Thyroid gland (tissue), 4 donors: ENCODE data around the gene GREB1. TPM values are rescaled to one million over a fixed set of nuclear protein-coding genes. Genes with fewer than 3 reads are reported as not detected.
A peak's percentile ranks its signal among the peaks of the same experiment; 100 is the strongest.

ENCODE experiments used
- DNase-seq, 2 donors: peaks; one replicate each; pipeline ENCODE4 v3.0.0-alpha.2; 2019
- H3K27ac ChIP-seq, 3 donors: fragments of 200-600 bp; sonication (generic); 1 replicate in 2 of 3; 2 replicates in 1 of 3; pipeline ENCODE4 v1.5.1; 2016 to 2019; ENCODE audit warnings: mild to moderate bottlenecking in 1 of 3, moderate library complexity in 1 of 3
- H3K27me3 ChIP-seq: fragments of 200-600 bp; sonication (generic); one replicate; pipeline ENCODE4 v1.5.1; 2019
- H3K36me3 ChIP-seq, 2 donors: fragments of 200-600 bp; sonication (generic); one replicate each; pipeline ENCODE4 v1.5.1; 2016 to 2019
- H3K4me1 ChIP-seq, 2 donors: fragments of 200-600 bp; sonication (generic); one replicate each; pipeline ENCODE4 v1.5.1; 2017 to 2019
- H3K4me3 ChIP-seq, 3 donors: fragments of 200-600 bp; sonication (generic); replicated peaks in 1 of 3; 1 replicate in 2 of 3; 2 replicates in 1 of 3; pipeline ENCODE4 v1.5.1; 2016; ENCODE audit warnings: mild to moderate bottlenecking in 1 of 3
- H3K9me3 ChIP-seq: fragments of 200-600 bp; sonication (generic); one replicate; pipeline ENCODE4 v1.5.1; 2017
- POLR2A ChIP-seq, 2 donors: fragments of 450-650 bp; IDR thresholded peaks; one replicate each; pipeline ENCODE4 v1.6.1; 2017; ENCODE audit warnings: antibody characterized with exemption in 2 of 2, mild to moderate bottlenecking in 2 of 2, moderate library complexity in 1 of 2
- WGBS, 2 donors: methylation state at CpG; one replicate each; pipeline ENCODE4 v1.1.5; 2017; 5-methylcytosine and 5-hydroxymethylcytosine counted together
- intact Hi-C: fragments of 100-400 bp; cut with DNase I; formaldehyde crosslinking; loops from one replicate; pipeline ENCODE4 v1.15.1; 2023
- total RNA-seq, 4 donors: library from RNA; depleted of rRNA; stranded (reverse); fragments of >200 nt; gene quantifications; one replicate each; pipeline ENCODE4 v1.2.3, GENCODE V29; 2016
- TF ChIP-seq, protein P1 (sequence below), 6 experiments: fragments of 200-600 bp in 3 of 6; fragments of 450-650 bp in 3 of 6; sonication (generic) in 3 of 6; IDR thresholded peaks; one replicate each; pipeline ENCODE4 v1.5.1; 2016 to 2019; ENCODE audit warnings: antibody characterized with exemption in 6 of 6, mild to moderate bottlenecking in 2 of 6, inconsistent platforms in 1 of 6, moderate library complexity in 1 of 6

GREB1 gene
- total RNA-seq, 4 donors from 2014 or later, result 0.94 to 4.2 (median 2.0) TPM

DNA sequence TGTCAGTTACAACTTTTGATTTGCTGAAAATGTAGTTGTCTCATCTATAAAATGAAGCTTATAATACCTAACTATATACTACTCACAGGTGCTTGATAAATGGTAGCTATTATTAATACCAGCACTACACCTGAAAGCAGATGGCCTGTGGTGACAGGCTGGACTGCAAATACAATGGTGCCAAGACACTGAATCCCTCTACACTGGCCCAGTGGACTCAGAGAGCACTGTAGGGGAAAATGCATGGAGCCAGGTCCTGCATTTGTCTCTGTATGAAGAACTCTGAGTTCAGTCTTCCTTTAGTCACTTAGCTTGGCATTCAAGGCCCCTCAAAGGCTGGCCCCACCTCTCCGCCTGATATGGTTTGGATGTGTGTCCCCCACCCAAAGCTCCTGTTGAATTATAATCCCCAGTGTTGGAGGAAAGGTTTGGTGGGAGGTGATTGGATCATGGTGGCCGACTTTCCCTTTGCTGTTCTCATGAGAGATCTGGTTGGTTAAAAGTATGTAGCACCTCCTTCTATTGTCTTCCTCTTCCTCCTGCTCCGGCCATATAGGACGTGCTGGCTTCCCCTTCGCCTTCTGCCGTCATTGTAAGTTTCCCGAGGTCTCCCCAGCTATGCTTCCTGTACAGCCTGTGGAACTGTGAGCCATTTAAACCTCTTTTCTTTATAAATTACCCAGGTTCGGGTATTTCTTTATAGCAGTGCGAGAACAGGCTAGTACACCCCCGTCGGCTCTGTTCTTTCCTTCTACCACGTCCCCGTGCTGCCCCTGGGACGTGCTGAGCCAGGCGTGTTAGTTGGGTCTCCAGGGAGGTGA lies 147.3 kb downstream of the GREB1 start:
- no peak for DNase-seq
- WGBS, 2 donors, result 86 to 88% methylated on average over 15 of the region's 15 CpGs
- Histone ChIP-seq H3K9me3 (no peaks in the 10 kb centered on the region), H3K4me3 (no peak overlapping the region), H3K27me3 (no peaks in the 10 kb centered on the region), H3K27ac (no peak overlapping the region), H3K4me1 (peaks cover 8 to 11% of the 10 kb centered on the region in 2 donors), H3K36me3 (no peaks in the 10 kb centered on the region)
- TF ChIP-seq, protein P1, sequence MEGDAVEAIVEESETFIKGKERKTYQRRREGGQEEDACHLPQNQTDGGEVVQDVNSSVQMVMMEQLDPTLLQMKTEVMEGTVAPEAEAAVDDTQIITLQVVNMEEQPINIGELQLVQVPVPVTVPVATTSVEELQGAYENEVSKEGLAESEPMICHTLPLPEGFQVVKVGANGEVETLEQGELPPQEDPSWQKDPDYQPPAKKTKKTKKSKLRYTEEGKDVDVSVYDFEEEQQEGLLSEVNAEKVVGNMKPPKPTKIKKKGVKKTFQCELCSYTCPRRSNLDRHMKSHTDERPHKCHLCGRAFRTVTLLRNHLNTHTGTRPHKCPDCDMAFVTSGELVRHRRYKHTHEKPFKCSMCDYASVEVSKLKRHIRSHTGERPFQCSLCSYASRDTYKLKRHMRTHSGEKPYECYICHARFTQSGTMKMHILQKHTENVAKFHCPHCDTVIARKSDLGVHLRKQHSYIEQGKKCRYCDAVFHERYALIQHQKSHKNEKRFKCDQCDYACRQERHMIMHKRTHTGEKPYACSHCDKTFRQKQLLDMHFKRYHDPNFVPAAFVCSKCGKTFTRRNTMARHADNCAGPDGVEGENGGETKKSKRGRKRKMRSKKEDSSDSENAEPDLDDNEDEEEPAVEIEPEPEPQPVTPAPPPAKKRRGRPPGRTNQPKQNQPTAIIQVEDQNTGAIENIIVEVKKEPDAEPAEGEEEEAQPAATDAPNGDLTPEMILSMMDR (IDR thresholded peaks at IDR 0.05), result no peak
- no peak for TF ChIP-seq POLR2A (IDR thresholded peaks at IDR 0.05)
- intact Hi-C loops, result no loop called here

DNA sequence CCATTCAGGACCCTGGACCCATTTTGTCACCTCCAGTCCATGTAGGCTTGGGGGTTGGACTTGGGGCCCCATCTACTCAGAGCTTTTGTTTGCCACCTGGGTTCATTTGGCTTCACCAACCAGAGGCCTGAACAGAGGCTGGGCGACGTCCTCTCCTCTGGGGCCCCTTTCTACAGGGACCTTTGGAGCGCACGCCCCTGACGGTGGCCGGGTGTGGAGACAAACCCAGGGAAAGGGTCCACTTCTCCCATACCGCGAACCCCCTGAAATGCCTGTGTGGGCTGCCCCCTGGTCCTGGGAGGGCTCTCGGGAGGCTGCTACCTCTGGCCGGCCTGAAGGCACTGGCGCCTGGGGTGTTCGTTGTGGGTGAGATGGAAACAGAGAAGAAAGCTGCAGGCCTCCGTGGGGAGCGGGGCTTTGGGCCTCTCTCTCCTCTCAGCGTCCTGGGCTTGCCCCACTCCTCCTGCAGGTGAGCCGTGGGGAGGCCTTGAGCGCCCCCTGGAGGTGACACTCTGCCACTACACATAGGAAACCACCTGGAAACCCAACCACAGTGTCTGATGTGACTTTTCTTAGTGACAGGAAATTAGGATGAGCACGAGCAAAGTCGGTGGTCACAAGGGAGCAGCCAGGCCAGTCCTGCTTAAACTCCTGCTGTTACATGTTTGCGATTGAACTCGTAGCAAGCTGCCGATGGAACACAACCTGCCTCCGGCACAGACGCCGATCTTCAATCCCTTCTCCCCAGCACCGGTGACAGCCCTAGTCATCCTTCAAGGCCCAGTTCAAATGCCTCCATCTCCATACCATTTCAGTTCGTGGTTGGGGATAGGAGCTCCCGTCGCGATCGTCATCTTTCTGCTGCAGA lies 148.1 kb downstream of the GREB1 start:
- Histone ChIP-seq H3K4me1 (peaks cover 8 to 11% of the 10 kb centered on the region in 2 donors), H3K4me3 (no peak overlapping the region), H3K36me3 (no peaks in the 10 kb centered on the region), H3K27me3 (no peaks in the 10 kb centered on the region), H3K27ac (no peak overlapping the region), H3K9me3 (no peaks in the 10 kb centered on the region)
- DNase-seq, result peak; percentile 36 to 40
- intact Hi-C loops, result no loop called here
- TF ChIP-seq POLR2A (IDR thresholded peaks at IDR 0.05), result no peak
- TF ChIP-seq, protein P1 (IDR thresholded peaks at IDR 0.05), result peak; percentile 48 to 73 (median 62)
- WGBS, 2 donors, result 54 to 71% methylated on average over 20 to 22 of the region's 31 CpGs

DNA sequence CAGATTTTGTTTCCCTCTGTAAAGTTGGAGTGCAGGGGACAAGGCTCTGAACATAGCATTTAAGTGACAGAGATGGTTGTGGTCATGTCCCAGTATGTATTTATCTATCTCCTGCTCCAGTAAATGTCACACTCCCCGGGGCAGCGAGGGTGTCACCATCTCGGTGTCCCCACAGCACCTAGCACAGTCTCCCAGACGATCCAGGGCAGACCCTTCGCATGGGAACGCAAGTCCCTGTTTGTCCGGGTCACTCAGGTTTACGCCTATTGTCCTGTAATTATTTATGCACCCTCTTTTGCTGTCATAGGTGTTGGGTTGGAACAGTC lies 148.7 kb downstream of the GREB1 start:
- TF ChIP-seq, protein P1 (IDR thresholded peaks at IDR 0.05), result no peak
- no peak for TF ChIP-seq POLR2A (IDR thresholded peaks at IDR 0.05)
- no peak for DNase-seq
- Histone ChIP-seq H3K27me3 (no peaks in the 10 kb centered on the region), H3K36me3 (no peaks in the 10 kb centered on the region), H3K9me3 (no peaks in the 10 kb centered on the region), H3K27ac (no peak overlapping the region), H3K4me3 (no peak overlapping the region), H3K4me1 (peaks cover 8 to 11% of the 10 kb centered on the region in 2 donors)
- WGBS, 2 donors, result 91 to 95% methylated on average over 8 of the region's 8 CpGs
- intact Hi-C loops, result no loop called here

DNA sequence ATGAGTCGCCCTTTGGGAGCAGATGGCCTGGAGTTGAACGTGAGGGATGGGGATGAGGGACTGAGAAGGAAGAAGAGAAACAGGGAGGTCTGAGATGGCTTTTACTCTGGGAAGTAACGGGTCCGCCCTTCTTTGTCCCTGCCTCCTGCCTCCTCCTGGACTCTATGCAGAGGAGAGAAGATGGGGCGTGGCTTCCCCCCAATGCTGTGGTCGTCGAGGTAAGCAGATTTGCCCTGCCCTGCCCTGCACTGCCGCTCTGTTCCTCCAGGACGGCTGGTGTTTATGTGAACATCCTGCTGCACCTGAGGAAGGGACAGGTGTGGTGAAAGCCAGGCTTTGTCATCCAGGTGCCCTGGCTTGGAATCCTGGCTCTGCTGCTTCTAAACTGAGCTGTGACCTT lies 149.6 kb downstream of the GREB1 start:
- 40 to 50% methylated on average over 8 to 9 of the region's 9 CpGs for WGBS, 2 donors
- Histone ChIP-seq H3K4me3 (no peak overlapping the region), H3K27ac (no peak overlapping the region), H3K4me1 (peaks cover 12 to 16% of the 10 kb centered on the region in 2 donors), H3K27me3 (no peaks in the 10 kb centered on the region), H3K9me3 (no peaks in the 10 kb centered on the region), H3K36me3 (no peaks in the 10 kb centered on the region)
- no peak for TF ChIP-seq POLR2A (IDR thresholded peaks at IDR 0.05)
- TF ChIP-seq, protein P1 (IDR thresholded peaks at IDR 0.05), result no peak
- intact Hi-C loops, result no loop called here
- no peak for DNase-seq

DNA sequence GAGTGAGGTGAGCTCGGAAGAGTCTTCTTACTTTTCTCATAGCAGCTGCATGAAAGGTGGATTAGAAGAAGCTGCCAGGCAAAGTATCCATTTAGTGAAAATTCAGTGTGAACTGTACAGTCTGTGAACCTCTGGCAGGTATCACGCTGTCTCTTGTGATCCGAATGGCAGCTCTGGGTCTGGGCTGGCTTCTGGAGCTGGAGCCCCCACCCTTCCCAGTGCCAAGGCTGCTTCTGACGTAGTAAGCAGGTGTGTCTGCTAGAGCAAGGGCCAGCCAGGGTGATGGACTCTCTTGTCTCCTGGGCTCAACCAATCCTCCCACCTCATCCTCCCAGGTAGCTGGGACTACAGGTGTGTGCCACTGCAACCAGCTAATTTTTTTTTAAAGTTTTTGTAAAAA lies 150.1 kb downstream of the GREB1 start:
- Histone ChIP-seq H3K36me3 (no peaks in the 10 kb centered on the region), H3K4me1 (peaks cover 15 to 20% of the 10 kb centered on the region in 2 donors), H3K27ac (no peak overlapping the region), H3K9me3 (no peaks in the 10 kb centered on the region), H3K4me3 (no peak overlapping the region), H3K27me3 (no peaks in the 10 kb centered on the region)
- TF ChIP-seq, protein P1 (IDR thresholded peaks at IDR 0.05), result no peak
- no peak for TF ChIP-seq POLR2A (IDR thresholded peaks at IDR 0.05)
- no peak for DNase-seq
- WGBS, 2 donors, result 82 to 92% methylated on average over 4 of the region's 4 CpGs
- intact Hi-C loops, result no loop called here
